AG09309 (cell line): Measurements from ENCODE around the gene PTPN1.

ENCODE experiments used
- DNase-seq: peaks from one replicate; pipeline ENCODE4 v3.0.0-alpha.2; 2010; ENCODE audit warnings: low read depth
- H3K4me3 ChIP-seq: 2 replicates; pipeline ENCODE4 v1.5.1; 2011; ENCODE audit warnings: mild to moderate bottlenecking, low read depth, low read length, moderate library complexity; ENCODE audit not compliant: control insufficient read depth
- CTCF ChIP-seq: IDR thresholded peaks from 2 replicates; pipeline ENCODE4 v1.5.1; 2011; ENCODE audit warnings: mild to moderate bottlenecking, low read depth, low read length, inconsistent platforms; ENCODE audit not compliant: insufficient read depth, control insufficient read depth; ENCODE audit errors: missing control alignments

PTPN1 gene

GRCh38 chr20:50569864-50570836, 60.0 kb downstream of the PTPN1 start:
- H3K4me3 ChIP-seq = no peak overlapping the region
- peak; percentile 64 for TF ChIP-seq CTCF
- DNase-seq = no peak

GRCh38 chr20:50571466-50571865, 61.3 kb downstream of the PTPN1 start:
- TF ChIP-seq CTCF = no peak
- no peak overlapping the region for H3K4me3 ChIP-seq
- DNase-seq = no peak

GRCh38 chr20:50572938-50573777, 63.0 kb downstream of the PTPN1 start:
- no peak overlapping the region for H3K4me3 ChIP-seq
- peak; percentile 80 for DNase-seq
- no peak for TF ChIP-seq CTCF

GRCh38 chr20:50574108-50574507, 63.9 kb downstream of the PTPN1 start:
- no peak overlapping the region for H3K4me3 ChIP-seq
- no peak for TF ChIP-seq CTCF
- DNase-seq = no peak

GRCh38 chr20:50574586-50574985, 64.4 kb downstream of the PTPN1 start:
- no peak overlapping the region for H3K4me3 ChIP-seq
- no peak for DNase-seq
- TF ChIP-seq CTCF = no peak

GRCh38 chr20:50575865-50576720, 65.9 kb downstream of the PTPN1 start:
- TF ChIP-seq CTCF = peak; percentile 79
- H3K4me3 ChIP-seq = no peak overlapping the region
- DNase-seq = no peak
